NOMO-1 (cell line): ENCODE data around the gene EPHB2.

ENCODE experiments used
- DNase-seq, 2 experiments: peaks; one replicate each; lab custom pipeline; 2025; ENCODE audit not compliant: unreplicated experiment in 2 of 2; lab: John Stamatoyannopoulos, UW

Gene EPHB2

DNA sequence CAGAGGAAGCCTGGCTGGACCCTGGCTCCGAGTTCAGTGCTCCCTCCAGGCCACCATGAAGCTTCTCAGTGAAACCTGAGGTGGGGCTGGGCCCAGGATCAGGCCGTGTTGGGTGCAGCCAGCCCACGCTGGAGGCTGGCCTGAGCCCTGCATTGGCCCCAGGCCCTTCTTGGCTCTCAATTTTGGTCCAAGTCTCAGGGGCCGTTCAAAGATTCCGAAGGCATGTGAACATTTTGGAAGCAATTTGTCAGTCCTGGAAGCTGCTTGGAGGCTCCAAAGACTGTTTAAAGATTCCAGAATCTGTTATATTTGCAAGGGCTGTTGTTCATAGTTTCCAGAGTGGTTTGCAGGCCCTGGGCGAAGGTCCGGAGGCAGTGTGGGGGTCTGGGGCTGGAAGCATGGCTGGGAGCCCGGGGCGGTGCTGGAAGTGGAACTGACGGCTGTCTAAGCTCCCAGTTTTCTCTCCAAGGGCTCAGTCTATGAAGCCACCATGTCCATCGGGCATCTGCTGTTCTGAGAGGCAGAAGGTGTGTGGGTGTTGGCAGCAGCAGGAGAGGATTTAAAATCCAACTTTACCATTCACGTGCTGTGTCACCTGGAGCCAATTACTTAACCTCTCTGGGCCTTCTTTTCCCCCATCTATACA lies 104.9 kb downstream of the EPHB2 start:
- no peak for DNase-seq

DNA sequence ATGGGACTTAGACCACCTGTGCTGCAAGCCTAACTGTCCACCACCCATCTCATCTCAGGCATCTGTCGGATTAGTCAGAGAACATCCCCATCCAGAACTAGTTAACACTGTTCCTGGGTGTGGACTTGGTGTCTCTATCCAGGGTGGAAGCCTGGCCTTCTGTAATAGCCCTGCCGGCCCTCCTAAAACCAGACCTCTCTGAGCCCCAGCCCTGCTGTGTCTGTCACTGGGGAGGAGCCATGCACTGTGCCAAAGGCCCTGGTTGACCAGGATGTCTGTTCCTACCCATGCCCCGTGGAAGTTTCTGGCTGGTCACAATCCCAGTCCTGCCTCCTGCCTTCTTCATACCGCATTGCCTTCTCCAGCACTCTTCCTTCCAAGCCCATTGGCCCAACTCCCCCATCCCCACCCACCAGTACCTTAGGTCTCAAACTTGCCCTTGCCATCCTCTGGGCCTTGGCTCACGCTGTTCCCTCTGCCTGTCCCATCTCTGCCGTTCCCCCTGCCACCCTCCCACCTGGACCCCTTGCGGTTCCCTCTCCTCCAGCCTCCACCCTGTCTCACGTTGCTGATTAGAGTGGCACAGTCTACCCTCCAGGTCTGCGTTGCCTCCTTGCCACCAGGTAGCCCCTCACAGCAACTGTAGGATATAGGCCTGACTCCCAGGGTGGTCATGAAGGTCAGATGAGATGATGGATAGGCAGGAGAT lies 105.6 kb downstream of the EPHB2 start:
- DNase-seq: no peak

DNA sequence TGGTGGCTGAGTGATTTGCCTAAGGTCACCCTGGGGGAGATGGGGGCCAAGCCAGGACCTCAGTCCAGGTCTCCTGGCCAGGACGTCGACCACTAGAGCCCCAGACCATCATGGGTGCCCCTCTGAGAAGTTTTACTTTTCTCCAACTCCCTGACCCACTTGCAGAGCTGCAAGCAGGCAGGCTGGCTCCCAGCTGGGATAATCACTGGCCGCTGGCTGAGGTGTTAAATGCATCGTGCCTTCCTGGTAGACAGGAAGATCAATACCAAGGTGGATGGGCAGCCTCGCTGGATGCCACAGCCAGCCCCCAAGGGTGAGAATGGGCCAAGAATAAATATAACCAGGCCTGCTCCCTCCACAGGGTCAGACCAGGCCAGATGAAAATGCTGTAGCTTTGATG lies 106.2 kb downstream of the EPHB2 start:
- DNase-seq: no peak

DNA sequence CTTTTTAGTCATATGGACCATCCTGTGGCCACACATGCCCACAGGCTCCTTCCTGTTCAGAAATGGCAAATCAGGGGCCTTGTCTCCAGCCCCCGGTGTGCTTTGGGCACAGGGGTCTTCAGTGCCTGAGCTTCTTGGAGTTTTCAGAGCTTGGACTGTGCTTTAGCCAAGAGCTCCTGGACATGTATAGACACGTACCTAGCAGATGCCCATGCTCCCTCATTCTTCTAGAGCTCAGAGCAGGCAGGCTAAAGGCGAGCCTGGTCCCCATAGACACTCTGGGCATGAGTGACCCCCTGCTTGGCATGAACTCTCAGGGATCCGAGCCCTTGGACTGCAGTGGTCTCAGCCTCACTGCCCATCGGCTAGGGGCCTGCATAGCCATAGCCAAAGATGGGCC lies 106.8 kb downstream of the EPHB2 start:
- no peak for DNase-seq

DNA sequence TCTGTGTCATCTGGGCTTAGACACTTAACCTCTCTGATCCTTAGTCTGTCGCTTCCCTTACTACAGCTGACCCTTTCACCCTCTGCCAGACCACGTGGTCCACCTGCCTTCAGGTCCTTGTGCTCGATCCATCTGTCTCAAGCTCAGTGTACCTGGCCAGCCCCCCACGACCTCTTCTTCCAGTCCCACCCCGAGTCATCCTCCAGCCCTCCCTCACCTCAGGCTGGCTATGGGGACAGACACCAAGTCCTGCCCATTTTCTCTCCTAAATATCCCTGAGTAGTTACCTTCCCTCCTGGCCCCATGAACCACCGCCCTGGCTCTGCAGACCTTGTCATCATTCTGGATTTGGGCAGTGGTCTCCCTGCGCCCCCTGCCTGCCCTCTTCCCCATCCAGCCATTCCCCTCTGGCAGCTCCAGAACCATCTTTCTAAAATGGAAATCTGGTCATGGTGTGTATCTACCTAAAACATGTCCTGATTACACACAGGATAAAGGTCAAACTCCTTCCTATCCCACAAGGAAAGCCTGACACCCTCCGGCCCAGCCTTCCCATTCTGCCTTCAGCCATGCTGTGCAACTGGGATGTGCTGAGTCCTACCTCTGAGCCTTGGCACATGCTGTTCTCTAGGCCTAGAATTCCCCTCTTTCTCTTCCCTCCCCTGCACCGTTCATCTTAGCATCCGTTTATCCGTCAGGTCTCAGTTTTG lies 107.6 kb downstream of the EPHB2 start:
- DNase-seq: no peak

DNA sequence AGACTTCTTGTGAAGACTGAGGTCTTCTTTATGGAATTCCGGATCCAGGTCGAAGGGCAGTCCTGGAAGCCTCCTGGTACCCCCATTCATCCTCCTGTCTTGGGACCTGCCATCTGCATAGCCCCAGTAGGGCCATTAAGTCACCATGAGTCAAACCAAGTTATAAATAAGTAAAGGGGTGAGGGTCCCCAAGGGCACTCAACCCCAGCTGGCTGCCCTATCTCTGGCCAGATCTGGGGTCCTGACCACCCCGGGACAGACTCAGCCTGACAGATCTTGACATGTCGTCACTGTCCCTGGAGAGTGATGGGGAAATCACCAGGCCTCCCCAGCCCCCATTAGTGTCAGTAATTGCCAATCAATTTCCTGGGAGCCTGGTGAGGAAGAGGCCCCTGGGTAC lies 108.7 kb downstream of the EPHB2 start:
- no peak for DNase-seq

DNA sequence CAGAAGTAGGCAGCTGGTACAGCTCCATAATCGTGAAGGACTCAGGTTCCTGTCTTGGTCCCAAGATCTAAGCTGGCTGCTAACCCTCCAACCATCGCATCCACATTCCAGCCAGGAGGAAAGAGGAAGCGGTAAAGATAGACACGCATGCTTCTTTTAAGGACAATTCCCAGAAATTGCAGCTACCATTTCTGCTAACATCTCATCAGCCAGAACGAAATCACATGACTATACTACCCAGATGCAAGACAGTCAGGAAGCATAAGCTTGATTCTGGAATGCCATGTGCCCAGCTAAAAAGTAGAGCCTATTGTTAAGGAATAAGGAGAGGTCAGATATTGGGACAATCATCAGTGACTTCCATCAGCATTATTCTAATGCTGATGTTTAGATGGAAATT lies 110.4 kb downstream of the EPHB2 start:
- DNase-seq: no peak

DNA sequence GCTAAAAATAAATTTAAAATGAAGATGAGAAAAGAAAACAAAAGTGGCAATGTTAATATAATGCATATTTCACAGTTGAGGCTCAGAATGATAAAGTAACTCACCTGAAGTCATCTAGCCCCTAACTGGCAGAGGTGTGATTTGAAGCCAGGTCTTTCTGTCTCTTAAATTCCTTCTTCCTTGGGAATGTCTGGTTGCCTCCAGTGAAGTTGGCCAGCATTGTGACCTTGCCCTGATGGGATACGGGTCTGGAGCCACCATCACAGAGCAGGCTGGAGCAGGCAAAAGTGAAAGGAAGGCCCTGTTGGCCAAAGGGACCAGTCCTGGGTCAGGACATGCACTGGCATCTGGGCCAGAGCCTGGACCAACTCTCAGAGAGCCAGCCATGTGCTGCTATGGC lies 111.7 kb downstream of the EPHB2 start:
- DNase-seq: no peak

DNA sequence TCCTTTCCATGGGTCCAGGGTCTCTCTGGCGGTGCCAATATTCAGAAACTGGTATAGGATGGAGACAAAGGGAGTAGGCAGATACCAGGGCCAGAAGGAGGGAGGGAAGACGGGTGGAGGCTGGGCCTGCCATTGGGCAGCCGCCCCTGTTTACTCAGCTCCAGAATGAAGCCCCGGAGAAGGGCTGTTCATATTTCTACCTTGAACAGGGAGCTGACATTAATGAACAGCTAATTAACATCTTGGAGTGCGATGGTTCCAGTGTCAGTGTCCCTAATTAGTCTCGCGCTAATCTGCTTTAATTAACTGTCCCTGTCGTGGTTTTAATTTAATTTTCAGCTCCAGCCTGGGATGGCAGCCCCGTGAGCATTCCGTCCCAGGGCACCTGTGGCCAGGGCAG lies 113.8 kb downstream of the EPHB2 start:
- DNase-seq: no peak

DNA sequence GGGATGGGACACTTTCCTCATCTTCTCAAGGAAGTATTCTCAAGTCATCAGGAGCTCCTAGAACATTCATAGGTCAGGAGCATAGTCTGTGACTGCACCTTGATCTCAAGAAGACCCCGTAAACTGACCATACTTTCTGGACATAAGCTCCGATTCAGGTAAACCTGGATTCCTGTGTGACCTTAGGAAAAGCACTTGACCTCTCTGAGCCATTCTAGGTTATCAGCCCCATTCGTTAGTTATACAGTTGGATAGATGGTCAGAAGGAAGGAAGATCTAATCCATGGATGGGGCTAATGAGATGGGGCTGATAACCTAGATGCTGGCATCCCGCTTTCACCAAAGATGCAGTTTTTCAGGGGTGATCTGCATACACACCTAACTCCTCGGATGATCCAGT lies 114.3 kb downstream of the EPHB2 start:
- DNase-seq: no peak

DNA sequence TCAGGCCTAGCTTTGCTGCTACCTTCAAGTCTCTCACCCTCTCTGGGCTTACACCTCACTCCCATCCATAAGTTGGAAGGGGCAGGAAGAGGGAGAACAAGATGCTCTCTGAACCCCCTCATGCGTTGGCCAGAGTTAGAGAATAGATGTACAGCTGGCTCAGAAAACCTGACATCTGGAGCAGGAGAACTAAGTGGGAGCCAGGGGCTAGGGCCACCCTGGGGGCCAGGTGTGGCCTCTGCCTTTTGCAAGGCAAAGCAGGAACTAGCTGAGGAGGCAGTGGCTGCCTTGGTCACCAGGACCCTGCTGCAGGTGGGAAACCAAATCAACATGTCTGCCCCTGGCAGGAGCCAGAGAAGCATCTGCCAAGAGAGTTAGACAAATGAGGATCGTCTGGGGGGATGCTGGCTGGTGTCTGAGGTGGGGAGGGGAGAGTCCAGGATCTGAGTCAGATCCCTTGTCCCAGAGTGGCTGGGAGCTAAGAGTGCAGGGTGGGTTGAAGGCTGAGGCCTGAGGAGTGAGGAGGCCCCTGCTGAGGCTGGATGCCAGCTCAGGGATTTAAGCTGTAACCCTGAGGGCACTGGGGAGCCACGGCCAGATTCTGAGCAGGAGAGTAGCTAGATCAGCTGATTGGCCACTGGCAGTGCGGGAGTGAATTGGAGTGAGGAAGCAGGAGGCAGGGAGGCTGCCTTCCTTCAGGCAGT lies 115.0 kb downstream of the EPHB2 start:
- DNase-seq: no peak

DNA sequence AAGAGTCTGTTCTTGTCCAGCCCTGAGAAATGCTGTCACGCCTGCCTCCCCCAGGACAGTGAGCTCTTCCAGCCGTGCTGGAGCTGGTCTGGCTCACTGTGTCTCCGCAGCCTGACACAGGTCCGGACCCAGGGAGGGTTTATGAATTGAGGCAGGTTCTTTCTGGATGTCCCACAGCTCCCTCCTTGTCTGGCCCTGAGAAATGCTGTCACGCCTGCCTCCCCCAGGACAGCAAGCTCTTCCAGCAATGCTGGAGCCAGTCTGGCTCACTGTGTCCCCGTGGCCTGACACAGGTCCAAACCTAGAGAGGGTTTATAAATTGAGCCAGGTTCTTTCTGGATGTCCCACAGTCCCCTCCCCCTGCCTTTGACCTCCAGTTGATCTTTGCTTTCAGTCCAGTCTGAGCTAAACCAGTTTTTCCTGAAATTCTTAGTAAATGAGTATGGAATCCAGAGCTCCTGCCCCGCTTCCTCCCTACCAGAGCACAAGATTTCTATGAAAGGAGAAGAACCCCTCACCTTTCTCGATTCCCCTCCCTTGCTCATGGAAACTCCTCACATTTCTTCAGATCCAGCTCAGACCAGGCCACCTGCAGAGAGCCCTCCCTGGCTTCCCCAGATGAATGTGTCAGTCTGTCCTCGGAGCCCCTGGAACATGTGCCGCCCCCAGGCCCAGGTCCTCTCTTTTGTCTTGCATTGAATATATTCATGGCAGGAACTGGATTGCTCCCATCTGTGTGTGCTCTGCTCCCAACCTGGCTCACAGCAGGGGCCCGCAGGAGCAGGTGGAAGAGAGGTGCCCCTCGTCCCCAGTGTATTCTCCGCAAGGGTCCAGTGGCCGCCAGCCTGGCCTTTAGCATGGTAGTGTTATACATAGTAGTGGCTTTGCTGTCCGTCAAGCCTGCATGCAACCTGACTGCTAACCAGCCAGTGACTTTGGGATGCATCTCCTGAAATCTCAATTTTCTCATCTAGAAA lies 116.3 kb downstream of the EPHB2 start:
- no peak for DNase-seq

DNA sequence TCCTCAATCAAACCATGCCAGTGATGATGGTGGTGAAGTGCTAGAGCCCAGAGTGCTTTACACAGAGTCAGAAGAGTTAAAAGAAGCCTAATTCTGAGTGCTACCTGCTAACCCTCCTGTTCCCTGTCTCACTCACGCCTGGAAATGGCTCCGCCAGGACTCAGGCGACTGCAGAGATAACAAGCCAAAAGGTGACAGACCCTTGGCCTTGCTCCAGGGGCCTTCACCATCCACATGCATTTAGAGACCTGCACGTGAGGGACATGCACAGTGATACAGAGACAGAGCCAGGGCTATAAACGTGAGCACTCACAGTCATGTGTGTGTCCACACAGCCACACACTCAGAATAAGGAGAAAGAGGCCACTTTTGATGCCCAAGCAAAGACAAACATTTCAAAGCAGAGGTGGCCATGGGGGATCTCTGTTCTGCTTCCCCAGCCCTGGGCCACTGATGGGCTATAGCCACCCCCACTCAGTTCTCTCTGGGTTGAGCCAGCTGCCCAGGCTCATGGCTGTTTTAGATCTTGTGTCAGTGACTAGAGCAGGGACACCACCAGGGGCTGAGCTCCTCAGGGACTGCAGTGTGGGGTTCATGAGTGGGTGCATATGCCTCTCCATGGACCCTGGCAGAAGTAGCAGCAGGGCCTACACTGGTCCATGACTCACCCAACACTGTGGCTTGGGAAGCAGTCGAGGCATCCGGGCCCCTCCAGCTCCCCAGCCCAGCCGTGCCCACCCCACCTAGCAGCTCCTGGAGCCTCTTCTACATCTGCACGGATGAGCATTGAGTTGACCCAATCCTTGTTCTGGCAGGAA lies 117.2 kb downstream of the EPHB2 start:
- DNase-seq: no peak

DNA sequence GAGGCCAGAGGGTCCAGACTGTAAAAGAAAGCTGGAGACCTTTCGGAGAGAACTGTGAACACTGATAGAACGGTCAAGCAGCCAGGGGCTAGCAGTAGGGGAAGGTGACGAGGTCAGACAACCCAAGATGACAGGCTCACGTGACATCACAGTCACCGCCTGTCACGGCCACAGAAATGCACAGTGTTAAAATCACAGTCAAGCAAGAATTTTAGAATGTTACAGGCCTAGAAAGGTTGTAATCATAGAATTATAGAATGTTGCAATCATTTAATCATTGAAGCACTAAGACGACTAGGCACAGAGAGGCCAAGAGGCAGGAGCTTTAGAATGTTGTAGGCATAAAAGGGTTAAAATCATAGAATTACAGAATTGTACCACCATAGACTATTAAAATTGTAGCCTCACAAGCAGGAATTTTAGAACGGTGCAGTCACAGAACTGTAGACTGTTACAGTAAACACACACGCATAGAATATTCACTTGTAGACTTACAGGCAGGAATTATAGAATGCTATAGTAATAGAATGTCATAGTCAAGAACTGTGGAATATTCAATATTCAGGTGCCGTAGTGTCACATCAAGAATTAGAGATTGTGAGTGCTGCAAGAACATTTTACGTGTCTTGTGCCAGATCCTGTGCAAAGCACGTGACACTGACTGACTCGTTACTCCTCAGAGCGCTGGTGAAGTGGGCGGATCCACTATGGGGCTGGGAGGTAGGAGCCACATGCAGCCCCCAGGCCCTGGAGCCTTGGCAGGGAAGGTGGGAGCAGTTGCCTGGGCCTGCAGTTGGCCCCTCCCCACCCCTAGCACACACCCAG lies 118.1 kb downstream of the EPHB2 start:
- DNase-seq: no peak

DNA sequence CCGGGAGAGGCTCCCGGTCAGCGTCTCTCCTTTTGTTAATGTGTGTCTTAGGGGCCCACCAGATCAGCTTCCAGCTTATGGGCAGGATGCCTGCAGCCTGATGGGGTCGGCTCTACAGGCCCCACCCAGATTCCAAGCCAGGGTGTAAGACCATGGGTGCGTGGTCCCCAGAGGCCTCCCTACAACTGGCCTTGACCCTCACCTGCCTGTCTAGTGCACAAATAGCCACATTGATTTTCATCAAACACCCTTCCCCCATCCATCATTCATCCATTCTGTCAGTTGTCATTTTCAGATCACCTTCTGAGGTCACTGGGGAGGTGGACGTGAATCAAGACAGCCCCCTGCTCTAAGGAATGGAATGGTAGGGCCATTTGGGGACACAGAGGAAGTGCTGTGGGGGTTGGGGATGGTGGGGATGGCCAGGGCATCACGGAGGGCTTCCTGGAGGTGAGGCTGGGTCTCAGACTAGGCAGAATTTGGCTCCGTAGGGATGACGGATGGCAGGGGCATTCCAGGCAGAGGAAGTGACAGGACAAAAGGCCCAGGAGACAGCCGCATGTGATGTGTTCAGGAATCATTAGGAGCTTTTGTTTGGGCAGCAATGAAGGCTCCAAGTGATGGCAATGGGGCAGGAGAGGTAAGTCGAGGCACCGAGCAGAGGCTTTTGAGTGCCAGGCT lies 118.8 kb downstream of the EPHB2 start:
- DNase-seq: no peak

DNA sequence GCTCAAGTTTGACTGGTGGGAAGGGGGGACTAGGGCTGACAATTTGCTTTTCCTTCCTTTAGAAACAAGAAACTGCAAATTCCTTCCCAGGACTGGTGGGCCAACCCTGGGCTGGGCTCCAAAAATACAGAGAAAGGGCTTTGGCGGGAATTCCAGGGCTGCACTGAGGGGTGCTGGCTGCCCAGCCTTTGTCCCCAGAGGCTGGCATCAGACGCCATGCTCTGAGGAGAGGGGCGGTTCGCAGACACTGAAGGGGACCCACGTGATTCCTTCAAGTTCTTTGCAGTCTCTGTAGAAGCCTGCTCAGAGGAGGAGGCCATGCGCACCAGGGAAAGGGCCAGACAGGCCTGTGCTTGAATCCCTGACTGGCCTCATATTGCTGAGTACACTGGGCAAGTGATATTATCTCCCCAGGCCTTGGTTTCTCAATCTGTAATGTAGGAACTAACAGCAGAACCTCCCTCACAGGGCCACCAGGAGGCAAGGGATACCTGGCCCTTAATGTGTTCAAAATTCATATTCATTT lies 119.5 kb downstream of the EPHB2 start:
- DNase-seq: no peak

DNA sequence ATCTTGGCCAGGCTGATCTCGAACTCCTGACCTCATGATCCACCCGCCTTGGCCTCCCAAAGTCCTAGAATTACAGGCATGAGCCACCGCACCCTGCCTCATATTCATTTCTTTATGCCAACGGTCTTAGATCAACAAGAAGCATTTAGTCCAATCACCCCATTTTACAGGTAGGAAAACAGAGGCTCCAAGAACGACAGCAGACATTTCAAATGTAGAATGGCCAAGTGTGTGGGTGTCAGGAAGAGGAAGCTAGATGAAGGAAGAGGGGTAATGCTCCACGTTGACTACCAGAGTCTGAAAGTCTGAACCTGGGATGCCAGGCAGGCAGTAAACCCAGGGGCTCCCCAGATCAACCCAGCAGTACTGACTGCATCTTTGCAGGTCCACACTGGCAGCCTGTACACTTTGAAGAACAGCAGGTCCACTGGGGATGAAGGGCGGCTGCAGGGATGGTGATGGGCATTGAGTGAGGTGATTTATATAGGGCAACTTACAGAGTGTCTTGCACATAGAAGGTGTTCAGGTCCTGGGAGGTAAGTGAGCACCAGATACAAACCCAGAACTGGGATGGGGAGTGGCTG lies 120.2 kb downstream of the EPHB2 start:
- no peak for DNase-seq
